Mesenteric fat pad (tissue), 1 donor: ENCODE results near the gene PRPSAP2. TPM values are rescaled to one million over a fixed set of nuclear protein-coding genes. Genes with fewer than 3 reads are reported as not detected.
"Not testable (repeated sequence)": the region's sequence is repeated elsewhere in the genome, so short reads cannot be mapped to it uniquely, and the experiment has no call there.

Experiments
- DNase-seq: peaks from one replicate; pipeline ENCODE4 v3.0.0-alpha.2; 2020; ENCODE audit warnings: low spot score
- total RNA-seq: library from RNA; stranded (reverse); fragmentation: NEBNext Ultra II Directional; extraction: Animal tissue kit (Norgen Biotek cat#: 25700); gene quantifications from one replicate; pipeline ENCODE4 v1.2.1, GENCODE V29; 2021
- donor health status: DM: yes; HTN: yes; CAD: no.

The PRPSAP2 gene
- total RNA-seq, 1 donor from 2014 or later, result 15.8 TPM

- no peak for DNase-seq
These were observed 30.9 kb downstream of the PRPSAP2 start for GRCh38 chr17:18888766-18889290.

GRCh38 chr17:18889658-18890057 is 31.7 kb downstream of the PRPSAP2 start:
- peak; percentile 35 for DNase-seq

GRCh38 chr17:18891541-18891940 is 33.6 kb downstream of the PRPSAP2 start:
- DNase-seq, result no peak

- no peak for DNase-seq
These were observed 38.2 kb downstream of the PRPSAP2 start for GRCh38 chr17:18896146-18896545.

- no peak for DNase-seq
These were observed 39.0 kb downstream of the PRPSAP2 start for GRCh38 chr17:18896947-18897346.

GRCh38 chr17:18904482-18904881 is 46.6 kb downstream of the PRPSAP2 start:
- no peak for DNase-seq

GRCh38 chr17:18905226-18905625 is 47.3 kb downstream of the PRPSAP2 start:
- DNase-seq, result no peak

GRCh38 chr17:18910326-18910725 is 52.4 kb downstream of the PRPSAP2 start:
- DNase-seq, result no peak

GRCh38 chr17:18910881-18911280 is 53.0 kb downstream of the PRPSAP2 start:
- no peak for DNase-seq

GRCh38 chr17:18916816-18917500 is 59.0 kb downstream of the PRPSAP2 start:
- no peak for DNase-seq

- DNase-seq, result no peak
These were observed 59.6 kb downstream of the PRPSAP2 start for GRCh38 chr17:18917506-18918032.

- DNase-seq, result no peak
These were observed 62.0 kb downstream of the PRPSAP2 start for GRCh38 chr17:18919963-18920362.

GRCh38 chr17:18920911-18921441 is 63.0 kb downstream of the PRPSAP2 start:
- DNase-seq, result no peak

- DNase-seq, result no peak
These were observed 63.6 kb downstream of the PRPSAP2 start for GRCh38 chr17:18921485-18921884.

GRCh38 chr17:18921912-18922451 is 64.1 kb downstream of the PRPSAP2 start:
- DNase-seq, result no peak

GRCh38 chr17:18922596-18922995 is 64.7 kb downstream of the PRPSAP2 start:
- not testable (repeated sequence) for DNase-seq

GRCh38 chr17:18925187-18925586 is 67.3 kb downstream of the PRPSAP2 start:
- no peak for DNase-seq

- DNase-seq, result no peak
These were observed 70.7 kb downstream of the PRPSAP2 start for GRCh38 chr17:18928628-18929125.

GRCh38 chr17:18932360-18933055 is 74.6 kb downstream of the PRPSAP2 start:
- no peak for DNase-seq

- DNase-seq, result no peak
These were observed 75.4 kb downstream of the PRPSAP2 start for GRCh38 chr17:18933102-18934058.
